ENCODE data around the gene EXOC3L4.

- TF ChIP-seq GATA2 (IDR thresholded peaks at IDR 0.05; ENCODE audit: low read depth, low read length) (no peak), GATA3 (IDR thresholded peaks at IDR 0.05; ENCODE audit: low read depth, low read length) (no peak)
Observed at GRCh38 chr14:103111232-103111868, 16.8 kb downstream of the EXOC3L4 start.

All from SH-SY5Y (cell line).